ENCODE data around the gene S100A16. TPM values are rescaled to one million over a fixed set of nuclear protein-coding genes. Genes with fewer than 3 reads are reported as not detected.
A peak's percentile ranks its signal among the peaks of the same experiment; 100 is the strongest.

Gene S100A16
- total and polyA plus RNA-seq, 4 donors: 72.8 to 116 (median 84.9) TPM

GRCh38 chr1:153652805-153653500 is 40.0 kb upstream of the S100A16 start:
- Histone ChIP-seq H3K4me3 (ENCODE audit: low read length in 2 of 2) (no peak overlapping the region), H3K27ac (ENCODE audit: low read depth in 1 of 2, low read length in 2 of 2) (no peak overlapping the region), H3K9me3 (ENCODE audit: control insufficient read depth, low read length) (no peaks in the 10 kb centered on the region), H3K27me3 (ENCODE audit: control insufficient read depth in 1 of 2, insufficient read depth in 2 of 2, low read length in 1 of 2) (no peaks in the 10 kb centered on the region), H3K36me3 (ENCODE audit: control insufficient read depth in 1 of 2, insufficient read depth in 2 of 2, low read length in 1 of 2) (no peaks in the 10 kb centered on the region), H3K4me1 (ENCODE audit: control insufficient read depth in 1 of 2, insufficient read depth in 2 of 2, low read length in 2 of 2) (no peaks in the 10 kb centered on the region)
- intact Hi-C loops (cut with DNase I): no loop called here
- DNase-seq: peak in 1 of 2 donors; percentile 69
- WGBS, 2 donors: 40 to 55% methylated on average over 3 of the region's 3 CpGs
- no peak for ATAC-seq (ENCODE audit: low FRiP score)

GRCh38 chr1:153651771-153652170 is 38.8 kb upstream of the S100A16 start:
- peak in 1 of 2 donors; percentile 12 for DNase-seq

GRCh38 chr1:153649863-153650235 is 36.9 kb upstream of the S100A16 start:
- ATAC-seq (ENCODE audit: low FRiP score) (no peak), DNase-seq (peak in 1 of 2 donors; percentile 78)
- WGBS, 2 donors: 32 to 34% methylated on average over 2 of the region's 2 CpGs
- intact Hi-C loops (cut with DNase I): no loop called here
- H3K4me1 ChIP-seq (ENCODE audit: control insufficient read depth in 1 of 2, insufficient read depth in 2 of 2, low read length in 2 of 2): no peaks in the 10 kb centered on the region
- H3K27ac ChIP-seq (ENCODE audit: low read depth in 1 of 2, low read length in 2 of 2): no peak overlapping the region
- no peaks in the 10 kb centered on the region for H3K27me3 ChIP-seq (ENCODE audit: control insufficient read depth in 1 of 2, insufficient read depth in 2 of 2, low read length in 1 of 2)
- no peaks in the 10 kb centered on the region for H3K9me3 ChIP-seq (ENCODE audit: control insufficient read depth, low read length)
- H3K4me3 ChIP-seq (ENCODE audit: low read length in 2 of 2): no peak overlapping the region
- peaks cover 3% of the 10 kb centered on the region in 2 donors for H3K36me3 ChIP-seq (ENCODE audit: control insufficient read depth in 1 of 2, insufficient read depth in 2 of 2, low read length in 1 of 2)

More at GRCh38 chr1:153651771-153652170, 38.8 kb upstream of the S100A16 start:
- no peak overlapping the region for H3K27ac ChIP-seq (ENCODE audit: low read depth in 1 of 2, low read length in 2 of 2)
- H3K27me3 ChIP-seq (ENCODE audit: control insufficient read depth in 1 of 2, insufficient read depth in 2 of 2, low read length in 1 of 2): no peaks in the 10 kb centered on the region
- intact Hi-C loops (cut with DNase I): no loop called here
- H3K36me3 ChIP-seq (ENCODE audit: control insufficient read depth in 1 of 2, insufficient read depth in 2 of 2, low read length in 1 of 2): no peaks in the 10 kb centered on the region
- ATAC-seq (ENCODE audit: low FRiP score): no peak
- no peaks in the 10 kb centered on the region for H3K4me1 ChIP-seq (ENCODE audit: control insufficient read depth in 1 of 2, insufficient read depth in 2 of 2, low read length in 2 of 2)
- H3K4me3 ChIP-seq (ENCODE audit: low read length in 2 of 2): no peak overlapping the region
- 89 to 92% methylated on average over 1 of the region's 1 CpG for WGBS, 2 donors
- H3K9me3 ChIP-seq (ENCODE audit: control insufficient read depth, low read length): no peaks in the 10 kb centered on the region

GRCh38 chr1:153649137-153649862 is 36.4 kb upstream of the S100A16 start:
- no peak for ATAC-seq (ENCODE audit: low FRiP score)
- Histone ChIP-seq H3K4me3 (ENCODE audit: low read length in 2 of 2) (no peak overlapping the region), H3K27me3 (ENCODE audit: control insufficient read depth in 1 of 2, insufficient read depth in 2 of 2, low read length in 1 of 2) (no peaks in the 10 kb centered on the region), H3K9me3 (ENCODE audit: control insufficient read depth, low read length) (no peaks in the 10 kb centered on the region), H3K4me1 (ENCODE audit: control insufficient read depth in 1 of 2, insufficient read depth in 2 of 2, low read length in 2 of 2) (no peaks in the 10 kb centered on the region), H3K27ac (ENCODE audit: low read depth in 1 of 2, low read length in 2 of 2) (no peak overlapping the region), H3K36me3 (ENCODE audit: control insufficient read depth in 1 of 2, insufficient read depth in 2 of 2, low read length in 1 of 2) (peaks cover 3% of the 10 kb centered on the region in 2 donors)
- intact Hi-C loops (cut with DNase I): no loop called here
- peak in 1 of 2 donors; percentile 52 for DNase-seq
- 43 to 44% methylated on average over 3 of the region's 3 CpGs for WGBS, 2 donors

- 85 to 86% methylated on average over 10 of the region's 10 CpGs for WGBS, 2 donors
- no peak overlapping the region for H3K4me3 ChIP-seq (ENCODE audit: low read length in 2 of 2)
- no peaks in the 10 kb centered on the region for H3K27me3 ChIP-seq (ENCODE audit: control insufficient read depth in 1 of 2, insufficient read depth in 2 of 2, low read length in 1 of 2)
- H3K27ac ChIP-seq (ENCODE audit: low read depth in 1 of 2, low read length in 2 of 2): no peak overlapping the region
- DNase-seq: no peak
- no peak for ATAC-seq (ENCODE audit: low FRiP score)
- no peaks in the 10 kb centered on the region for H3K4me1 ChIP-seq (ENCODE audit: control insufficient read depth in 1 of 2, insufficient read depth in 2 of 2, low read length in 2 of 2)
- H3K36me3 ChIP-seq (ENCODE audit: control insufficient read depth in 1 of 2, insufficient read depth in 2 of 2, low read length in 1 of 2): peaks cover 3 to 4% of the 10 kb centered on the region in 2 donors
- intact Hi-C loops (cut with DNase I): no loop called here
- no peaks in the 10 kb centered on the region for H3K9me3 ChIP-seq (ENCODE audit: control insufficient read depth, low read length)
Measured at GRCh38 chr1:153648000-153648643, 35.2 kb upstream of the S100A16 start.

- no peaks in the 10 kb centered on the region for H3K4me1 ChIP-seq (ENCODE audit: control insufficient read depth in 1 of 2, insufficient read depth in 2 of 2, low read length in 2 of 2)
- intact Hi-C loops (cut with DNase I): no loop called here
- no peak overlapping the region for H3K4me3 ChIP-seq (ENCODE audit: low read length in 2 of 2)
- H3K27me3 ChIP-seq (ENCODE audit: control insufficient read depth in 1 of 2, insufficient read depth in 2 of 2, low read length in 1 of 2): no peaks in the 10 kb centered on the region
- no peak overlapping the region for H3K27ac ChIP-seq (ENCODE audit: low read depth in 1 of 2, low read length in 2 of 2)
- 45 to 53% methylated on average over 2 of the region's 2 CpGs for WGBS, 2 donors
- ATAC-seq (ENCODE audit: low FRiP score): no peak
- H3K36me3 ChIP-seq (ENCODE audit: control insufficient read depth in 1 of 2, insufficient read depth in 2 of 2, low read length in 1 of 2): peaks cover 3 to 4% of the 10 kb centered on the region in 2 donors
- no peaks in the 10 kb centered on the region for H3K9me3 ChIP-seq (ENCODE audit: control insufficient read depth, low read length)
- DNase-seq: no peak
Measured at GRCh38 chr1:153647346-153647714, 34.4 kb upstream of the S100A16 start.

GRCh38 chr1:153646672-153647345 is 33.9 kb upstream of the S100A16 start:
- 67 to 73% methylated on average over 5 of the region's 5 CpGs for WGBS, 2 donors
- no peaks in the 10 kb centered on the region for H3K4me1 ChIP-seq (ENCODE audit: control insufficient read depth in 1 of 2, insufficient read depth in 2 of 2, low read length in 2 of 2)
- H3K27ac ChIP-seq (ENCODE audit: low read depth in 1 of 2, low read length in 2 of 2): no peak overlapping the region
- intact Hi-C loops (cut with DNase I): no loop called here
- no peaks in the 10 kb centered on the region for H3K27me3 ChIP-seq (ENCODE audit: control insufficient read depth in 1 of 2, insufficient read depth in 2 of 2, low read length in 1 of 2)
- ATAC-seq (ENCODE audit: low FRiP score) (no peak), DNase-seq (peak in 1 of 2 donors; percentile 62)
- H3K36me3 ChIP-seq (ENCODE audit: control insufficient read depth in 1 of 2, insufficient read depth in 2 of 2, low read length in 1 of 2): peaks cover 3 to 4% of the 10 kb centered on the region in 2 donors
- H3K4me3 ChIP-seq (ENCODE audit: low read length in 2 of 2): no peak overlapping the region
- H3K9me3 ChIP-seq (ENCODE audit: control insufficient read depth, low read length): no peaks in the 10 kb centered on the region

GRCh38 chr1:153643816-153644215 is 30.9 kb upstream of the S100A16 start:
- no peak overlapping the region for H3K4me3 ChIP-seq (ENCODE audit: low read length in 2 of 2)
- intact Hi-C loops (cut with DNase I): no loop called here
- no peaks in the 10 kb centered on the region for H3K4me1 ChIP-seq (ENCODE audit: control insufficient read depth in 1 of 2, insufficient read depth in 2 of 2, low read length in 2 of 2)
- H3K27ac ChIP-seq (ENCODE audit: low read depth in 1 of 2, low read length in 2 of 2): no peak overlapping the region
- no peaks in the 10 kb centered on the region for H3K9me3 ChIP-seq (ENCODE audit: control insufficient read depth, low read length)
- ATAC-seq (ENCODE audit: low FRiP score): no peak
- H3K27me3 ChIP-seq (ENCODE audit: control insufficient read depth in 1 of 2, insufficient read depth in 2 of 2, low read length in 1 of 2): no peaks in the 10 kb centered on the region
- DNase-seq: no peak
- peaks cover 5 to 8% of the 10 kb centered on the region in 2 donors for H3K36me3 ChIP-seq (ENCODE audit: control insufficient read depth in 1 of 2, insufficient read depth in 2 of 2, low read length in 1 of 2)
